Lower leg skin (tissue), 3 donors: Measurements from ENCODE around the gene TRMT112.

Experiments used
- CTCF ChIP-seq, 3 donors: fragments of 450-650 bp; IDR thresholded peaks; one replicate each; pipeline ENCODE4 v1.5.1; 2016; ENCODE audit warnings: antibody characterized with exemption in 3 of 3, mild to moderate bottlenecking in 3 of 3, moderate library complexity in 2 of 3
- POLR2A ChIP-seq, 2 donors: fragments of 450-650 bp; IDR thresholded peaks; one replicate each; pipeline ENCODE4 v1.6.1; 2016 to 2017; ENCODE audit warnings: antibody characterized with exemption in 2 of 2, mild to moderate bottlenecking in 1 of 2, moderate library complexity in 1 of 2

DNA sequence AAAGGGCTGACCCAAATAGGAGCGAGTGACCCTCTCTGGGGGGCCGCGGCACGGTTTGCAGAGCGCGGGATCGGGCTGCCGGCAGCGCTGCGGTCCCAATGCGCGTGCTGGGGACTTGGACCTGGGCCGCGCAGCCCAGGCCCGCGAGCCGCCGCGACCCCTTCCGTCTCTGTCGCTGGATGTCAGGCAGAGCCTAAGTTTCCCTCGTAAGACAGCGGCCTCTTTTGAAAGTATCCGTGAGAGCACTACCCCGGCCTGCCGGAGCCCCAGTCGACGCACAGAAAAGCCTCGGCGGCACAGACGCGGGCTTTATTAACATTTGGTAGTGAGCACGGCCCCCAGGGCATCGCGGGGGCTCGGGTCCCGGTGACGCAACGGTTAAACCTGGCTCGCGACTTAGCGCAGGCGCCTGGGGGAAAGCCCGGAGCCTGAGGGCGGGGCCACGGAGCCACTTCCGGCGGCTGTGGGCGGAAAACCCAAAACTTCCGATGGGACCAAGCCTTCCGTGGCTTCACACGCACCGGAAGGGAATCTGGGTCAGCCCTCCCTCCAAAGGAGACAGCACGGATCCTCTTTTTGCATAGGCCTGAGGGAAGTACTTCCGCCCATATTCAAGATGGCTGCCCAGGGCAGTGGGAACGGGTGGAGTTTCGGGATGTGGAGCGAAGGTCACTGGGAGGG lies 47.7 kb downstream of the TRMT112 start:
- TF ChIP-seq CTCF (IDR thresholded peaks at IDR 0.05): no peak
- TF ChIP-seq POLR2A (IDR thresholded peaks at IDR 0.05): no peak
